IMR-90 (cell line): ENCODE measurements around the gene SETD2. TPM values are rescaled to one million over a fixed set of nuclear protein-coding genes. Genes with fewer than 3 reads are reported as not detected.

Experiments used
- ATAC-seq: fragments of 200-7000 bp; cut with Tn5 transposase; 2 replicates; pipeline ENCODE4 v1.9.1; 2020; ENCODE audit warnings: low read depth, mild to moderate bottlenecking, moderate library complexity
- BruUV-seq: library from RNA; stranded (reverse); fragments of 400-500 nt; replicated peaks from 2 replicates; lab custom pipeline; 2021; lab: Mats Ljungman, UMichigan
- CTCF ChIA-PET: fragments of 300-600 bp; formaldehyde crosslinking; extraction: SDS; loops from one replicate; lab custom pipeline; 2021; ENCODE audit warnings: antibody characterized with exemption; lab: Yijun Ruan, JAX
- POLR2A ChIA-PET: fragments of 300-600 bp; sonication (Branson Sonifier 250); formaldehyde crosslinking; loops from one replicate; lab custom pipeline; 2022; ENCODE audit warnings: antibody characterized with exemption; ENCODE audit not compliant: unreplicated experiment; lab: Charles Lee
- DNase-seq: peaks from one replicate; pipeline ENCODE4 v3.0.0; 2013
- H2AFZ ChIP-seq: replicated peaks from 2 replicates; pipeline ENCODE3; 2013; ENCODE audit warnings: low read length, mild to moderate bottlenecking; ENCODE audit not compliant: poor library complexity
- H2AK5ac ChIP-seq: 2 replicates; pipeline ENCODE4 v1.6.1; 2013; ENCODE audit warnings: low read depth, low read length, inconsistent platforms
- H2AK9ac ChIP-seq: replicated peaks from 2 replicates; pipeline ENCODE3; 2013; ENCODE audit warnings: mild to moderate bottlenecking, low read depth, low read length, moderate library complexity; ENCODE audit not compliant: poor library complexity
- H2BK120ac ChIP-seq: 2 replicates; pipeline ENCODE4 v1.6.1; 2013; ENCODE audit warnings: low read depth, low read length, inconsistent platforms
- H2BK15ac ChIP-seq: 3 replicates; pipeline ENCODE4 v1.6.1; 2013; ENCODE audit warnings: low read depth, low read length, inconsistent platforms
- H2BK20ac ChIP-seq: 2 replicates; pipeline ENCODE4 v1.6.1; 2013; ENCODE audit warnings: low read depth, mild to moderate bottlenecking, inconsistent platforms, low read length, moderate library complexity
- H2BK5ac ChIP-seq: 2 replicates; pipeline ENCODE4 v1.6.1; 2013; ENCODE audit warnings: mild to moderate bottlenecking, low read depth, low read length, inconsistent platforms; ENCODE audit not compliant: poor library complexity, severe bottlenecking
- H3K14ac ChIP-seq: replicated peaks from 2 replicates; pipeline ENCODE4 v1.6.1; 2013; ENCODE audit warnings: low read depth, low read length, inconsistent platforms
- H3K18ac ChIP-seq: 2 replicates; pipeline ENCODE4 v1.6.1; 2013; ENCODE audit warnings: low read depth, low read length, control low read depth
- H3K23ac ChIP-seq: 2 replicates; pipeline ENCODE4 v1.6.1; 2013; ENCODE audit warnings: low read depth, low read length, inconsistent platforms
- H3K27ac ChIP-seq: 2 replicates; pipeline ENCODE4 v1.5.1; 2013; ENCODE audit warnings: mild to moderate bottlenecking, control low read depth, low read length; ENCODE audit not compliant: insufficient read depth
- H3K27me3 ChIP-seq: 2 replicates; pipeline ENCODE4 v1.6.1; 2013; ENCODE audit warnings: low read length; ENCODE audit not compliant: control insufficient read depth, insufficient read depth
- H3K36me3 ChIP-seq: 2 replicates; pipeline ENCODE4 v1.6.1; 2013; ENCODE audit warnings: low read length, mixed read lengths; ENCODE audit not compliant: control insufficient read depth, insufficient read depth
- H3K4ac ChIP-seq: 2 replicates; pipeline ENCODE4 v1.6.1; 2013; ENCODE audit warnings: low read depth, low read length, inconsistent platforms
- H3K4me1 ChIP-seq: 2 replicates; pipeline ENCODE4 v1.6.1; 2013; ENCODE audit warnings: low read length, mixed read lengths; ENCODE audit not compliant: control insufficient read depth, insufficient read depth
- H3K4me2 ChIP-seq: 2 replicates; pipeline ENCODE4 v1.6.1; 2013; ENCODE audit warnings: low read depth, mild to moderate bottlenecking, control low read depth, low read length, moderate library complexity
- H3K4me3 ChIP-seq: 2 replicates; pipeline ENCODE4 v1.5.1; 2013; ENCODE audit warnings: low read depth, mild to moderate bottlenecking, control low read depth, low read length, moderate library complexity; ENCODE audit not compliant: insufficient read depth
- H3K56ac ChIP-seq: 2 replicates; pipeline ENCODE4 v1.6.1; 2013; ENCODE audit warnings: low read length, inconsistent platforms; ENCODE audit not compliant: insufficient read depth; ENCODE audit errors: extremely low read depth
- H3K79me1 ChIP-seq, 2 experiments: 2 replicates each; pipeline ENCODE4 v1.6.1; 2013; ENCODE audit warnings: low read length in 2 of 2, inconsistent platforms in 1 of 2, low read depth in 1 of 2
- H3K9ac ChIP-seq: 2 replicates; pipeline ENCODE4 v1.6.1; 2013; ENCODE audit warnings: low read depth, low read length, control low read depth
- H3K9me1 ChIP-seq: 2 replicates; pipeline ENCODE4 v1.6.1; 2013; ENCODE audit warnings: low read length, inconsistent platforms; ENCODE audit not compliant: insufficient read depth
- H3K9me3 ChIP-seq: 2 replicates; pipeline ENCODE4 v1.6.1; 2013; ENCODE audit warnings: low read length; ENCODE audit not compliant: control insufficient read depth, insufficient read depth
- H4K20me1 ChIP-seq: 2 replicates; pipeline ENCODE4 v1.6.1; 2013; ENCODE audit warnings: low read length, inconsistent platforms; ENCODE audit not compliant: insufficient read depth
- H4K5ac ChIP-seq: 2 replicates; pipeline ENCODE4 v1.6.1; 2013; ENCODE audit warnings: mild to moderate bottlenecking, low read depth, low read length, control low read depth
- H4K8ac ChIP-seq, 2 experiments: 2 replicates each; pipeline ENCODE4 v1.6.1; 2013; ENCODE audit warnings: low read depth in 2 of 2, low read length in 2 of 2, control low read depth in 1 of 2, inconsistent platforms in 1 of 2
- H4K91ac ChIP-seq: 2 replicates; pipeline ENCODE4 v1.6.1; 2013; ENCODE audit warnings: low read depth, low read length, inconsistent platforms; ENCODE audit not compliant: insufficient read depth
- FOS ChIP-seq: fragments of 150-350 bp; IDR thresholded peaks from 2 replicates; pipeline ENCODE4 v1.6.1; 2016; ENCODE audit warnings: low read depth, low read length
- MAFK ChIP-seq: IDR thresholded peaks from 2 replicates; pipeline ENCODE4 v1.6.1; 2012; ENCODE audit warnings: low read depth, low read length, improper control_type of control experiment
- MAZ ChIP-seq: IDR thresholded peaks from 2 replicates; pipeline ENCODE4 v1.6.1; 2012; ENCODE audit warnings: low read depth, mild to moderate bottlenecking, low read length, improper control_type of control experiment, moderate library complexity, borderline replicate concordance
- MXI1 ChIP-seq: IDR thresholded peaks from 2 replicates; pipeline ENCODE4 v1.6.1; 2012; ENCODE audit warnings: low read depth, mild to moderate bottlenecking, low read length, moderate library complexity, borderline replicate concordance
- RAD21 ChIP-seq: IDR thresholded peaks from 2 replicates; pipeline ENCODE4 v1.6.1; 2012; ENCODE audit warnings: low read length, improper control_type of control experiment
- SMC3 ChIP-seq: fragments of 150-350 bp; IDR thresholded peaks from 2 replicates; pipeline ENCODE4 v1.6.1; 2016; ENCODE audit warnings: low read depth, mild to moderate bottlenecking, antibody characterized with exemption, low read length, moderate library complexity
- WGBS, 2 experiments: methylation state at CpG; one replicate each; pipeline versions ENCODE4 v1.1.5 to v1.1.7; 2013; ENCODE audit warnings: missing lambda C conversion rate in 2 of 2; ENCODE audit not compliant: insufficient read length in 1 of 2; ENCODE audit errors: extremely low coverage in 2 of 2; 5-methylcytosine and 5-hydroxymethylcytosine counted together
- dilution Hi-C: fragments of 300-500 bp; cut with HindIII; formaldehyde crosslinking; loops from one replicate; pipeline ENCODE4 v1.14.3; 2018; ENCODE audit warnings: low sequenced_read_pairs; ENCODE audit not compliant: unreplicated experiment
- in situ Hi-C: fragments of 300-500 bp; cut with MboI; formaldehyde crosslinking; loops from 3 replicates; pipeline ENCODE4 v1.14.3; 2019; ENCODE audit warnings: low sequenced_read_pairs, inconsistent platforms, mixed read lengths
- intact Hi-C: fragments of 100-400 bp; cut with micrococcal nuclease; formaldehyde crosslinking; loops from 2 replicates; pipeline ENCODE4 v1.10.0; 2022
- polyA plus RNA-seq, 3 experiments: library from polyadenylated mRNA; depleted of rRNA; stranded (reverse); fragments of >200 nt; gene quantifications; 2 replicates each; pipeline ENCODE4 v1.2.3, GENCODE V29; 2012; ENCODE audit warnings: low replicate concordance in 1 of 3
- total RNA-seq: library from RNA; depleted of rRNA; stranded (reverse); fragments of >200 nt; gene quantifications from 2 replicates; pipeline ENCODE4 v1.2.3, GENCODE V29; 2012

The SETD2 gene
- total and polyA plus RNA-seq, 2 of the 4 experiments (the other 2 are of a cell fraction) = 18.3 to 20.1 TPM

- peak; percentile 11 for DNase-seq
- Histone ChIP-seq H2BK20ac (no peak overlapping the region), H2AK5ac (no peak overlapping the region), H2AFZ (peak overlapping the region; percentile 2), H3K27ac (peak overlapping the region; percentile 38; the same call in 1 of the 2 replicates), H2BK15ac (0 out of 3 replicates have a peak overlapping the region, but pooled peaks have one; percentile 20), H2BK5ac (peak overlapping the region; percentile 70), H3K14ac (0 out of 2 replicates have a peak overlapping the region, but pooled peaks have one; percentile 4), H3K36me3 (peaks cover 26% of the 10 kb centered on the region), H4K20me1 (peaks cover 19% of the 10 kb centered on the region), H4K91ac (no peak overlapping the region), H3K4ac (no peak overlapping the region; the same call in 1 of the 2 replicates), H3K4me2 (peak overlapping the region; percentile 47; the same call in 1 of the 2 replicates), H3K18ac (no peak overlapping the region), H3K9me3 (no peaks in the 10 kb centered on the region), H3K9me1 (peaks cover 31% of the 10 kb centered on the region), H2AK9ac (peak overlapping the region; percentile 58), H4K5ac (no peak overlapping the region), H2BK120ac (peak overlapping the region; percentile 17; the same call in 1 of the 2 replicates), H3K4me1 (peaks cover 16% of the 10 kb centered on the region), H4K8ac (no peak overlapping the region), H3K9ac (no peak overlapping the region), H3K27me3 (no peaks in the 10 kb centered on the region), H3K4me3 (no peak overlapping the region), H3K56ac (no peak overlapping the region), H3K79me1 (peaks cover 29 to 65% of the 10 kb centered on the region in 2 experiments), H3K23ac (no peak overlapping the region)
- intact Hi-C loops = no loop called here
- dilution Hi-C loops = no loop called here
- no CpG with 5 or more reads among the region's 4 CpGs for WGBS, 2 experiments
- no peak for TF ChIP-seq FOS
- no peak for TF ChIP-seq MXI1
- TF ChIP-seq SMC3 = no peak
- no peak for TF ChIP-seq MAZ
- TF ChIP-seq MAFK = no peak
- TF ChIP-seq RAD21 = no peak
- ChIA-PET CTCF (interaction anchor here (0.7 kb wide), 1 partner anchor 66 kb away, joined by 3 read pairs; no protein-coding TSS in a partner anchor), POLR2A (no interaction called here)
- no TSS peak for BruUV-seq
- in situ Hi-C loops = no loop called here
- ATAC-seq = no peak
Measured at GRCh38 chr3:47016086-47016933, 147.6 kb downstream of the SETD2 start.
